IPS-20b (cell line): ENCODE measurements around the gene GSG1L.

Experiments used
- H3K27ac ChIP-seq: one replicate; pipeline ENCODE4 v1.5.1; 2013; ENCODE audit warnings: low read length
- H3K27me3 ChIP-seq: 2 replicates; pipeline ENCODE4 v1.6.1; 2013; ENCODE audit warnings: mild to moderate bottlenecking, low read length, inconsistent platforms; ENCODE audit not compliant: insufficient read depth
- H3K36me3 ChIP-seq: 2 replicates; pipeline ENCODE4 v1.6.1; 2013; ENCODE audit warnings: low read depth, mild to moderate bottlenecking, inconsistent platforms, low read length, moderate library complexity; ENCODE audit not compliant: insufficient read depth
- H3K4me1 ChIP-seq: 2 replicates; pipeline ENCODE4 v1.6.1; 2013; ENCODE audit warnings: mild to moderate bottlenecking, control low read depth, inconsistent platforms, low read length, moderate library complexity; ENCODE audit not compliant: insufficient read depth
- H3K4me3 ChIP-seq: 2 replicates; pipeline ENCODE4 v1.5.1; 2013; ENCODE audit warnings: mild to moderate bottlenecking, low read length, inconsistent platforms
- H3K9ac ChIP-seq: 2 replicates; pipeline ENCODE4 v1.6.1; 2013; ENCODE audit warnings: low read depth, mild to moderate bottlenecking, inconsistent platforms, low read length, moderate library complexity
- H3K9me3 ChIP-seq: 2 replicates; pipeline ENCODE4 v1.6.1; 2013; ENCODE audit warnings: mild to moderate bottlenecking, low read depth, low read length, inconsistent platforms; ENCODE audit not compliant: insufficient read depth

GSG1L gene

GRCh38 chr16:27849621-27850020 is 213.9 kb downstream of the GSG1L start:
- no peak overlapping the region for H3K27ac ChIP-seq
- no peaks in the 10 kb centered on the region for H3K4me1 ChIP-seq
- no peaks in the 10 kb centered on the region; the same call in 1 of the 2 replicates for H3K9me3 ChIP-seq
- H3K36me3 ChIP-seq: no peaks in the 10 kb centered on the region
- H3K9ac ChIP-seq: no peak overlapping the region
- no peaks in the 10 kb centered on the region for H3K27me3 ChIP-seq
- no peak overlapping the region for H3K4me3 ChIP-seq

- no peaks in the 10 kb centered on the region for H3K27me3 ChIP-seq
- H3K4me3 ChIP-seq: no peak overlapping the region
- H3K27ac ChIP-seq: no peak overlapping the region
- H3K4me1 ChIP-seq: no peaks in the 10 kb centered on the region
- no peaks in the 10 kb centered on the region for H3K36me3 ChIP-seq
- H3K9me3 ChIP-seq: no peaks in the 10 kb centered on the region; the same call in 1 of the 2 replicates
- H3K9ac ChIP-seq: no peak overlapping the region
These were observed 216.4 kb downstream of the GSG1L start for GRCh38 chr16:27847030-27847550.

- Histone ChIP-seq H3K4me1 (no peaks in the 10 kb centered on the region), H3K27ac (no peak overlapping the region), H3K9me3 (no peaks in the 10 kb centered on the region; the same call in 1 of the 2 replicates), H3K36me3 (no peaks in the 10 kb centered on the region), H3K27me3 (no peaks in the 10 kb centered on the region), H3K9ac (no peak overlapping the region), H3K4me3 (no peak overlapping the region)
These were observed 218.7 kb downstream of the GSG1L start for GRCh38 chr16:27844826-27845225.

GRCh38 chr16:27843800-27844199 is 219.7 kb downstream of the GSG1L start:
- H3K36me3 ChIP-seq: no peaks in the 10 kb centered on the region
- no peak overlapping the region for H3K9ac ChIP-seq
- no peaks in the 10 kb centered on the region; the same call in 1 of the 2 replicates for H3K9me3 ChIP-seq
- H3K27ac ChIP-seq: no peak overlapping the region
- H3K27me3 ChIP-seq: no peaks in the 10 kb centered on the region
- no peaks in the 10 kb centered on the region for H3K4me1 ChIP-seq
- no peak overlapping the region for H3K4me3 ChIP-seq

- no peak overlapping the region for H3K9ac ChIP-seq
- no peak overlapping the region for H3K4me3 ChIP-seq
- no peaks in the 10 kb centered on the region for H3K4me1 ChIP-seq
- H3K9me3 ChIP-seq: no peaks in the 10 kb centered on the region; the same call in 1 of the 2 replicates
- no peak overlapping the region for H3K27ac ChIP-seq
- no peaks in the 10 kb centered on the region for H3K27me3 ChIP-seq
- no peaks in the 10 kb centered on the region for H3K36me3 ChIP-seq
These were observed 221.6 kb downstream of the GSG1L start for GRCh38 chr16:27841911-27842310.

GRCh38 chr16:27841061-27841801 is 222.3 kb downstream of the GSG1L start:
- H3K27ac ChIP-seq: no peak overlapping the region
- H3K4me1 ChIP-seq: no peaks in the 10 kb centered on the region
- no peak overlapping the region for H3K9ac ChIP-seq
- H3K27me3 ChIP-seq: no peaks in the 10 kb centered on the region
- no peaks in the 10 kb centered on the region; the same call in 1 of the 2 replicates for H3K9me3 ChIP-seq
- H3K36me3 ChIP-seq: no peaks in the 10 kb centered on the region
- H3K4me3 ChIP-seq: no peak overlapping the region

- H3K4me1 ChIP-seq: no peaks in the 10 kb centered on the region
These were observed 223.0 kb downstream of the GSG1L start for GRCh38 chr16:27840311-27841060.

GRCh38 chr16:27839419-27839818 is 224.1 kb downstream of the GSG1L start:
- no peaks in the 10 kb centered on the region for H3K4me1 ChIP-seq
- H3K27ac ChIP-seq: no peak overlapping the region
- H3K9me3 ChIP-seq: no peaks in the 10 kb centered on the region
- no peaks in the 10 kb centered on the region for H3K27me3 ChIP-seq
- no peaks in the 10 kb centered on the region for H3K36me3 ChIP-seq
- H3K9ac ChIP-seq: no peak overlapping the region
- H3K4me3 ChIP-seq: no peak overlapping the region

More at GRCh38 chr16:27840311-27841060, 223.0 kb downstream of the GSG1L start:
- no peaks in the 10 kb centered on the region for H3K36me3 ChIP-seq
- H3K4me3 ChIP-seq: no peak overlapping the region
- no peaks in the 10 kb centered on the region for H3K9me3 ChIP-seq
- no peaks in the 10 kb centered on the region for H3K27me3 ChIP-seq
- no peak overlapping the region for H3K9ac ChIP-seq
- H3K27ac ChIP-seq: no peak overlapping the region

GRCh38 chr16:27838536-27839175 is 224.9 kb downstream of the GSG1L start:
- Histone ChIP-seq H3K36me3 (no peaks in the 10 kb centered on the region), H3K27me3 (no peaks in the 10 kb centered on the region), H3K27ac (no peak overlapping the region), H3K4me3 (no peak overlapping the region), H3K9me3 (no peaks in the 10 kb centered on the region), H3K4me1 (no peaks in the 10 kb centered on the region), H3K9ac (no peak overlapping the region)

GRCh38 chr16:27829975-27830374 is 233.5 kb downstream of the GSG1L start:
- H3K27ac ChIP-seq: no peak overlapping the region
- no peaks in the 10 kb centered on the region for H3K4me1 ChIP-seq
- H3K36me3 ChIP-seq: no peaks in the 10 kb centered on the region
- H3K27me3 ChIP-seq: no peaks in the 10 kb centered on the region
- no peak overlapping the region for H3K9ac ChIP-seq
- peaks cover 12% of the 10 kb centered on the region; the same call in 1 of the 2 replicates for H3K9me3 ChIP-seq
- no peak overlapping the region for H3K4me3 ChIP-seq

- H3K9ac ChIP-seq: no peak overlapping the region
- no peaks in the 10 kb centered on the region for H3K4me1 ChIP-seq
- peaks cover 12% of the 10 kb centered on the region; the same call in 1 of the 2 replicates for H3K9me3 ChIP-seq
- H3K4me3 ChIP-seq: no peak overlapping the region
- no peak overlapping the region for H3K27ac ChIP-seq
- H3K27me3 ChIP-seq: no peaks in the 10 kb centered on the region
- no peaks in the 10 kb centered on the region for H3K36me3 ChIP-seq
These were observed 234.8 kb downstream of the GSG1L start for GRCh38 chr16:27828671-27829070.
